T-helper 1 cell treated with Interleukin-12 subunit alpha and Interleukin-12 subunit beta and Interleukin-4 antibody, amounts not matched to agents 30 μg/mL and 1 μg/mL, for 36 hours (primary cell): Measurements from ENCODE around the gene YTHDC1.

Source experiments
- H3K27ac Mint-ChIP-seq: one replicate; pipeline ENCODE4 v1.8.0; 2021; ENCODE audit warnings: mild to moderate bottlenecking, mixed read lengths
- H3K27me3 Mint-ChIP-seq: one replicate; pipeline ENCODE4 v1.8.0; 2021; ENCODE audit warnings: low read depth, mixed read lengths
- H3K36me3 Mint-ChIP-seq: one replicate; pipeline ENCODE4 v1.8.0; 2021; ENCODE audit warnings: low read depth, mixed read lengths
- H3K4me1 Mint-ChIP-seq: one replicate; pipeline ENCODE4 v1.8.0; 2021; ENCODE audit warnings: low read depth, mixed read lengths
- H3K4me3 Mint-ChIP-seq: one replicate; pipeline ENCODE4 v1.8.0; 2021; ENCODE audit warnings: mild to moderate bottlenecking, moderate library complexity, mixed read lengths
- H3K9me3 Mint-ChIP-seq: one replicate; pipeline ENCODE4 v1.8.0; 2021; ENCODE audit warnings: mixed read lengths

The YTHDC1 gene

DNA sequence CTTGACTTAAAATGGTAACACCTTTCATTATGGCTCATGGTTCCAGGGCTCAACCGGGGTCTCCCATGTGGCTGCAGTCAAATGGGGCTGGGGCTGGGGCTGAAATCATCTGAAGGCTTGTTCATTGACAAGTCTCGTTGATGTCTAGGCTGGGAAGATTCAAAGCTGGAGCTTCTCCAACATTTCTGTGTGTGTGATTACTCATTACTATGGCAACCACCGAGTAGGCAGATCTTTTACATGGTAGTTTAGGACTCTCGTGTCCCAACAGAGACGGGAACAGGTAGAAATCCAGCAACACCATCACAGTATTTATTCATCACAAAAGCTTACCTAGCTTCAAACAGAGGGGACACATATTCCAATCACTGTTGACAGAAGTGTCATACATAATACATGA is 7.8 kb downstream of the YTHDC1 start:
- Mint-ChIP-seq H3K4me3 (no peak overlapping the region), H3K4me1 (peaks cover 29% of the 10 kb centered on the region), H3K27me3 (no peaks in the 10 kb centered on the region), H3K27ac (no peak overlapping the region), H3K9me3 (no peaks in the 10 kb centered on the region), H3K36me3 (peaks cover 11% of the 10 kb centered on the region)

DNA sequence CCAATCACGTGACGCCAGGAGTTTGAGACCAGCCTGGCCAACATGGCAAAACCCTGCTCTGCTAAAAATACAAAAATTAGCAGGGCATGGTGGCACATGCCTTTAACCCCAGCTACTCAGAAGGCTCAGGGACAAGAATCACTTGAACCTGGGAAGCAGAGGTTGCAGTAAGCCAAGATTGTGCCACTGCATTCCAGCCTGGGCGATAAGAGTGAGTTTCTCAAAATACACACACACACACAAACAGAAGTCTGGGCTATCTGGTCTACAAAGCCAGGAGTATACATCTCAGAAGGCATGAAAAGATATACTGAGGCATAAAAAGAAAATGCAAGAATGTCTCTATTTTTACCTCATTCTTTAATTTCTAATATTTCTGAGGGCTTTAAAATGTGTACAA is 11.3 kb downstream of the YTHDC1 start:
- H3K4me3 Mint-ChIP-seq = no peak overlapping the region
- no peak overlapping the region for H3K27ac Mint-ChIP-seq
- peaks cover 19% of the 10 kb centered on the region for H3K36me3 Mint-ChIP-seq
- no peaks in the 10 kb centered on the region for H3K27me3 Mint-ChIP-seq
- no peaks in the 10 kb centered on the region for H3K9me3 Mint-ChIP-seq
- H3K4me1 Mint-ChIP-seq = peaks cover 18% of the 10 kb centered on the region

GRCh38 chr4:68337522-68337921 is 12.4 kb downstream of the YTHDC1 start:
- Mint-ChIP-seq H3K4me1 (peaks cover 18% of the 10 kb centered on the region), H3K9me3 (no peaks in the 10 kb centered on the region), H3K27me3 (no peaks in the 10 kb centered on the region), H3K4me3 (no peak overlapping the region), H3K27ac (no peak overlapping the region), H3K36me3 (peaks cover 23% of the 10 kb centered on the region)

- Mint-ChIP-seq H3K36me3 (peaks cover 25% of the 10 kb centered on the region), H3K4me1 (peaks cover 14% of the 10 kb centered on the region), H3K4me3 (no peak overlapping the region), H3K9me3 (no peaks in the 10 kb centered on the region), H3K27ac (no peak overlapping the region), H3K27me3 (no peaks in the 10 kb centered on the region)
Observed at GRCh38 chr4:68337004-68337403, 12.9 kb downstream of the YTHDC1 start.

DNA sequence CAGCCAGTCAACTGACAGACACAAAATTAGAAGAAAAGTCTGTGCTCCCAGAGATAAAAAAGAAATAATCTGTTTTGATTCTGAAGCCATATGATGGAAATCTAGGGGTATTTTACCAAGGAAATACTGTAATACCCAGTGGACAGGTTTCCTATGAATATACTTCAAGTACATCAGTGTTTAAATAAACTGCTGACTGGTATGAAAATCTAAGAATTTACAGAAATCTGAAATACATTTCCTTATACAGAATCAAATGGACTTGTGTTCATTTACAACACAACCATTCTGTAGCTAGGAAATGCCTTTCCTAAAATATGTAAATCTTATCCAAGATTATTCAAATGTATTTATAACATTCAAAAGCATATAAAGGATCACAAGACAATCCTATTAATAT is 13.4 kb downstream of the YTHDC1 start:
- Mint-ChIP-seq H3K27me3 (no peaks in the 10 kb centered on the region), H3K9me3 (no peaks in the 10 kb centered on the region), H3K4me1 (peaks cover 12% of the 10 kb centered on the region), H3K4me3 (no peak overlapping the region), H3K36me3 (peaks cover 28% of the 10 kb centered on the region), H3K27ac (no peak overlapping the region)

DNA sequence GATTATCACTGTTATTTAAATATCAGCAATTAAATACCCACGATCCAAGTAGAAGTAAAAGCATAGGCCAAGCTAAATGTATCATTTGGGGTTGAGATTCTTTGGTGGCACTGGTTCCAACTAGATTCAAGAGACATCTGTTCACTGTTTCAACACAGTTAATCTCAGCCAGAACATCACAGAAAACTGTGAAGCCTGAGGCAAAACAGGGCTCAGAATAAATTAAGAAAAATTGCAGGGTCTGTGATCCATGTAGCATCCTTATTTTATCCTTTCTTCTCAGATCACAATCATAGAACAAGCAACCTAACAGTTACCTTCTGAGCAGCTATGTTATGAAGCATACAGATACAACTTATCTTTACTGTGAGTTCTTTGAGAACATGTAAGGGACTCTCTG is 23.7 kb downstream of the YTHDC1 start:
- peaks cover 29% of the 10 kb centered on the region for H3K36me3 Mint-ChIP-seq
- no peak overlapping the region for H3K27ac Mint-ChIP-seq
- H3K27me3 Mint-ChIP-seq = no peaks in the 10 kb centered on the region

GRCh38 chr4:68324519-68325262 is 25.2 kb downstream of the YTHDC1 start:
- H3K4me1 Mint-ChIP-seq = peaks cover 5% of the 10 kb centered on the region
- H3K9me3 Mint-ChIP-seq = no peaks in the 10 kb centered on the region
- H3K4me3 Mint-ChIP-seq = no peak overlapping the region
- H3K27ac Mint-ChIP-seq = no peak overlapping the region
- H3K36me3 Mint-ChIP-seq = peaks cover 29% of the 10 kb centered on the region
- no peaks in the 10 kb centered on the region for H3K27me3 Mint-ChIP-seq

More for the DNA sequence above, 23.7 kb downstream of the YTHDC1 start:
- Mint-ChIP-seq H3K4me1 (peaks cover 3% of the 10 kb centered on the region), H3K4me3 (no peak overlapping the region), H3K9me3 (no peaks in the 10 kb centered on the region)

DNA sequence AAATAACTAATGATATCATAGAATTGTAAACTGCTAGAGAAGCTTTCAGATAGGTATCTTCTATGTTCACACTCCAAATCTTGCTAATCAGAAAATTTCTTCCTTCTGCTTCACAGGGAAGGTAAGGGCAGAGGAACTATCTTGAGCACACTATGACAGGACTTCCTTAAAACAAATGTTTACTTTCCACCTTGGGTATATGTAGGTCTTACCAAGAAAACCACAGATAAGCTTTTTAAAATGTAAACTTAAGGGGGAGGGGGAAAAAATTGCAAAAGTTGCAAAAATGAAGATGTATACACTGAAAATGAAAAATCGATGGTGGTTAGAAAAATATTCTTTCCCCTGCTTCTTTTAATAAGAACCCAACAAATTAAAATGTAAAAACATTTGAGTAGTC is 30.9 kb downstream of the YTHDC1 start:
- Mint-ChIP-seq H3K36me3 (peaks cover 31% of the 10 kb centered on the region), H3K27ac (peak overlapping the region; percentile 13), H3K4me3 (no peak overlapping the region), H3K4me1 (peaks cover 8% of the 10 kb centered on the region), H3K27me3 (no peaks in the 10 kb centered on the region), H3K9me3 (no peaks in the 10 kb centered on the region)

DNA sequence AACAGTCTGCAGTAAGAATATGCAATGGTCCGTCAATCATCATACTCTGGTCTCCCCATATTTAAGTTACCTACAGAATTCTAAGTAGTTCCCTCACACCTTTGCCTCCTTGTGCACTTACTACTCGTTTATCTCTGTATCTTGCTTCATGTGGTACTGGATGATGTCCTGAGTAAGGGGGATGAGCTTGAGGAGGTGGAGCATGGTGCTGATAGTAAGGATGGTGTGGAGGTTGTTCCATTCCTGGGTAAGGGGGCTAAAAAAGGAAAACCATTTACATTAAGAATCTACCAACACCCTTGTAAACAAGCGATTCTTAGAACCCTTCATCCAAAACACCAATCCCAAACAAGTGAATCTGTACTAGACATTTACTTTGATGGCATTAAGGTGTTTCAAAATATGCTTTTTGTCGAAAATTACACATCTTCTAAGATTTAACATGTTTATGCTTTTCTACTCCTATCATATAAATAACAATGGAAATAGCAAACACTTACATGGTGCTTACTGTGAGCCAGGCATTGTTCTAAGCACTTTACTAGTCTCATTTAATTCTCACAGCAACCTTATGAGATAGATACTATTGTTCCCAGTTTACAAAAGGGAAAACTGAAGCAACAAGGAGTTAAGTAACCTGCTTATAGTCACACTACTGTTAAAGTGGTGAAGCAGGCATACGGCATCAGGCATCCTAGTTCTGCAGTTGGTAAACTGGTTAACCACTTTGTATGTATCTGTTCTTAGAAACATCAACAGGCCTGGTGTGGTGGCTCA is 33.5 kb downstream of the YTHDC1 start:
- Mint-ChIP-seq H3K4me1 (peaks cover 8% of the 10 kb centered on the region), H3K27ac (no peak overlapping the region), H3K27me3 (no peaks in the 10 kb centered on the region), H3K36me3 (peaks cover 37% of the 10 kb centered on the region), H3K4me3 (no peak overlapping the region), H3K9me3 (no peaks in the 10 kb centered on the region)

GRCh38 chr4:68310651-68311247 is 39.1 kb downstream of the YTHDC1 start:
- H3K9me3 Mint-ChIP-seq = no peaks in the 10 kb centered on the region
- no peaks in the 10 kb centered on the region for H3K4me1 Mint-ChIP-seq
- H3K27me3 Mint-ChIP-seq = peaks cover 4% of the 10 kb centered on the region
- H3K27ac Mint-ChIP-seq = no peak overlapping the region
- H3K36me3 Mint-ChIP-seq = peaks cover 23% of the 10 kb centered on the region
- H3K4me3 Mint-ChIP-seq = no peak overlapping the region

- Mint-ChIP-seq H3K27me3 (peaks cover 7% of the 10 kb centered on the region), H3K27ac (no peak overlapping the region), H3K9me3 (no peaks in the 10 kb centered on the region), H3K4me3 (no peak overlapping the region), H3K4me1 (no peaks in the 10 kb centered on the region), H3K36me3 (peaks cover 2% of the 10 kb centered on the region)
Observed at GRCh38 chr4:68304731-68305130, 45.2 kb downstream of the YTHDC1 start.

- no peaks in the 10 kb centered on the region for H3K4me1 Mint-ChIP-seq
- H3K36me3 Mint-ChIP-seq = no peaks in the 10 kb centered on the region
- peaks cover 3% of the 10 kb centered on the region for H3K27me3 Mint-ChIP-seq
- H3K27ac Mint-ChIP-seq = no peak overlapping the region
- H3K4me3 Mint-ChIP-seq = no peak overlapping the region
- H3K9me3 Mint-ChIP-seq = peaks cover 5% of the 10 kb centered on the region
Observed at GRCh38 chr4:68299492-68300457, 50.1 kb downstream of the YTHDC1 start.

DNA sequence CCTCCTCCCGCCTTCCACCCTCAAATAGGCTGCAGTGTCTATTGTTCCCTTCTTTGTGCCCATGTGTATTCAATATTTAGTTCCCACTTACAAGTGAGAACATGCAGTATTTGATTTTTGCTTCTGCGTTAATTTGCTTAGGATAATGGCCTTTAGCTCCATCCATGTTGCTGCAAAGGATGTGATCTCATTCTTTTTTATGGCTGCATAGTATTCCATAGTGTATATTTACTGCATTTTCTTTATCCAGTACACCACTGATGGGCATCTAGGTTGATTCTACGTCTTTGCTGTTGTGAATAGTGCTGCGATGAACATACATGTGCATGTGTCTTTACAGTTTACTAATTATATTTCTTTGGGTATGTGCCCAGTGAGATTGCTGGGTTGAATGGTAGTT is 52.8 kb downstream of the YTHDC1 start:
- Mint-ChIP-seq H3K27me3 (no peaks in the 10 kb centered on the region), H3K9me3 (peaks cover 5% of the 10 kb centered on the region), H3K4me3 (no peak overlapping the region), H3K36me3 (no peaks in the 10 kb centered on the region), H3K4me1 (no peaks in the 10 kb centered on the region), H3K27ac (no peak overlapping the region)

GRCh38 chr4:68291256-68291655 is 58.6 kb downstream of the YTHDC1 start:
- Mint-ChIP-seq H3K4me1 (no peaks in the 10 kb centered on the region), H3K36me3 (no peaks in the 10 kb centered on the region), H3K4me3 (no peak overlapping the region), H3K27ac (no peak overlapping the region), H3K27me3 (peaks cover 5% of the 10 kb centered on the region), H3K9me3 (no peaks in the 10 kb centered on the region)
